Fibroblast of skin of scalp (primary cell): ENCODE results near the gene GOT2.
"Not testable (repeated sequence)": the region's sequence is repeated elsewhere in the genome, so short reads cannot be mapped to it uniquely, and the experiment has no call there.

Source experiments
- DNase-seq: peaks from one replicate; pipeline ENCODE4 v3.0.0-alpha.2; 2013

The GOT2 gene

GRCh38 chr16:58717994-58718393 lies 16.1 kb downstream of the GOT2 start:
- no peak for DNase-seq

- DNase-seq: no peak
Observed at GRCh38 chr16:58716468-58716867, 17.6 kb downstream of the GOT2 start.

- no peak for DNase-seq
Observed at GRCh38 chr16:58713742-58714141, 20.4 kb downstream of the GOT2 start.

GRCh38 chr16:58709333-58709732 lies 24.8 kb downstream of the GOT2 start:
- no peak for DNase-seq

- no peak for DNase-seq
Observed at GRCh38 chr16:58699151-58699550, 35.0 kb downstream of the GOT2 start.

- no peak for DNase-seq
Observed at GRCh38 chr16:58695368-58695767, 38.7 kb downstream of the GOT2 start.

GRCh38 chr16:58692450-58692849 lies 41.7 kb downstream of the GOT2 start:
- no peak for DNase-seq

- peak; percentile 29 for DNase-seq
Observed at GRCh38 chr16:58686985-58687706, 47.0 kb downstream of the GOT2 start.

- DNase-seq: no peak
Observed at GRCh38 chr16:58685084-58685449, 49.0 kb downstream of the GOT2 start.

- peak; percentile 83 for DNase-seq
Observed at GRCh38 chr16:58684354-58685083, 49.6 kb downstream of the GOT2 start, which contains the start of gene SLC38A7. Gene SLC38A7, minus strand, starts transcription at chr16:58684770. Its CDS starts 4,644 bp downstream, at chr16:58680126.

GRCh38 chr16:58684001-58684353 lies 50.1 kb downstream of the GOT2 start:
- DNase-seq: no peak

- no peak for DNase-seq
Observed at GRCh38 chr16:58679763-58680162, 54.4 kb downstream of the GOT2 start.

GRCh38 chr16:58678716-58679115 lies 55.4 kb downstream of the GOT2 start:
- DNase-seq: no peak

GRCh38 chr16:58678269-58678668 lies 55.8 kb downstream of the GOT2 start:
- no peak for DNase-seq

GRCh38 chr16:58670946-58671583 lies 63.1 kb downstream of the GOT2 start:
- DNase-seq: no peak

GRCh38 chr16:58670177-58670576 lies 63.9 kb downstream of the GOT2 start:
- DNase-seq: no peak

- DNase-seq: no peak
Observed at GRCh38 chr16:58665200-58665599, 68.9 kb downstream of the GOT2 start.

GRCh38 chr16:58661199-58661830 lies 72.8 kb downstream of the GOT2 start:
- peak; percentile 87 for DNase-seq

- DNase-seq: not testable (repeated sequence)
Observed at GRCh38 chr16:58659911-58660310, 74.2 kb downstream of the GOT2 start.

GRCh38 chr16:58658796-58659211 lies 75.3 kb downstream of the GOT2 start:
- no peak for DNase-seq
